ENCODE data around the gene GRM2. TPM values are rescaled to one million over a fixed set of nuclear protein-coding genes. Genes with fewer than 3 reads are reported as not detected.
A peak's percentile ranks its signal among the peaks of the same experiment; 100 is the strongest.

Gene GRM2
- total and polyA plus RNA-seq, 2 donors (not counting 1 experiment from before 2014, with no cell fraction given): under 0.01 to 0.06 TPM

DNA sequence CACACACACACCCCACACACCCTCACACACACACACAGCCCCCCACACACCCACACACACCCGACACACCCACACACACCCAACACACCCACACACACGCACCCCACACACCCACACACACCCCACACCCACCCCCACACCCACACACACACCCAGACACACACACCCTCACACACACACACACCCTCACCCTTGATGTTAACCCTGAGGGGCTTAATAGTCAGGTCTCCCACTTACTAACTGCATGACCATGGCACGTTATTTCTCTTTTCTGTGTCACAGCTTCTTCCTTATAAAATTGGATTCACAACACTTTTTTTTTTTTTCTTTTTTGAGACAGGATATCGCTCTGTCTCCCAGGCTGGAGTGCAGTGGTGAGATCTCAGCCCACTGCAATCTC lies 2.8 kb downstream of the GRM2 start:
- Histone ChIP-seq H3K4me2 (ENCODE audit: extremely low read depth, insufficient read depth, low read length) (no peak overlapping the region), H3K9ac (ENCODE audit: insufficient read depth, low read length) (no peak overlapping the region), H3K79me2 (ENCODE audit: control insufficient read depth, insufficient read depth, low read length) (no peaks in the 10 kb centered on the region), H3K36me3 (ENCODE audit: control insufficient read depth, insufficient read depth, low read length) (no peaks in the 10 kb centered on the region), H3K4me1 (ENCODE audit: control insufficient read depth, extremely low read depth, insufficient read depth, low read length) (no peaks in the 10 kb centered on the region), H3K9me3 (ENCODE audit: control insufficient read depth, insufficient read depth, low read depth, low read length) (no peaks in the 10 kb centered on the region), H2AFZ (ENCODE audit: low read length) (no peak overlapping the region), H4K20me1 (ENCODE audit: control insufficient read depth, extremely low read depth, insufficient read depth, low read length) (no peaks in the 10 kb centered on the region), H3K27ac (ENCODE audit: insufficient read depth, low read length) (no peak overlapping the region), H3K27me3 (ENCODE audit: control insufficient read depth, insufficient read depth, low read length) (no peaks in the 10 kb centered on the region), H3K4me3 (replicated peaks in 1 of 4; ENCODE audit: control extremely low read depth in 1 of 4, insufficient read depth in 1 of 4, low read depth in 3 of 4, low read length in 4 of 4) (no peak overlapping the region)
- TF ChIP-seq CTCF (conservative IDR thresholded peaks at IDR 0.05 in 1 of 2, IDR thresholded peaks at IDR 0.05 in 1 of 2; ENCODE audit: low read depth in 1 of 2, low read length in 2 of 2): no peak
- no peak for TF ChIP-seq EZH2 (IDR thresholded peaks at IDR 0.05; ENCODE audit: low read length, missing control alignments)
- no peak for DNase-seq (ENCODE audit: low read depth in 2 of 2)

- Histone ChIP-seq H3K9ac (ENCODE audit: insufficient read depth, low read length) (no peak overlapping the region), H3K4me3 (replicated peaks in 1 of 4; ENCODE audit: control extremely low read depth in 1 of 4, insufficient read depth in 1 of 4, low read depth in 3 of 4, low read length in 4 of 4) (no peak overlapping the region), H3K27ac (ENCODE audit: insufficient read depth, low read length) (no peak overlapping the region), H3K4me2 (ENCODE audit: extremely low read depth, insufficient read depth, low read length) (no peak overlapping the region), H3K79me2 (ENCODE audit: control insufficient read depth, insufficient read depth, low read length) (no peaks in the 10 kb centered on the region), H4K20me1 (ENCODE audit: control insufficient read depth, extremely low read depth, insufficient read depth, low read length) (no peaks in the 10 kb centered on the region), H3K27me3 (ENCODE audit: control insufficient read depth, insufficient read depth, low read length) (no peaks in the 10 kb centered on the region), H2AFZ (ENCODE audit: low read length) (no peak overlapping the region), H3K36me3 (ENCODE audit: control insufficient read depth, insufficient read depth, low read length) (no peaks in the 10 kb centered on the region), H3K4me1 (ENCODE audit: control insufficient read depth, extremely low read depth, insufficient read depth, low read length) (no peaks in the 10 kb centered on the region), H3K9me3 (ENCODE audit: control insufficient read depth, insufficient read depth, low read depth, low read length) (no peaks in the 10 kb centered on the region)
- TF ChIP-seq CTCF (conservative IDR thresholded peaks at IDR 0.05 in 1 of 2, IDR thresholded peaks at IDR 0.05 in 1 of 2; ENCODE audit: low read depth in 1 of 2, low read length in 2 of 2) (peak in 1 of 2 donors; percentile 7), EZH2 (IDR thresholded peaks at IDR 0.05; ENCODE audit: low read length, missing control alignments) (no peak)
- no peak for DNase-seq (ENCODE audit: low read depth in 2 of 2)
These were observed 3.9 kb downstream of the GRM2 start for GRCh38 chr3:51710631-51711351.

GRCh38 chr3:51711352-51712037 lies 4.6 kb downstream of the GRM2 start:
- Histone ChIP-seq H2AFZ (ENCODE audit: low read length) (no peak overlapping the region), H3K9me3 (ENCODE audit: control insufficient read depth, insufficient read depth, low read depth, low read length) (no peaks in the 10 kb centered on the region), H3K79me2 (ENCODE audit: control insufficient read depth, insufficient read depth, low read length) (no peaks in the 10 kb centered on the region), H3K27ac (ENCODE audit: insufficient read depth, low read length) (no peak overlapping the region), H3K9ac (ENCODE audit: insufficient read depth, low read length) (no peak overlapping the region), H3K4me1 (ENCODE audit: control insufficient read depth, extremely low read depth, insufficient read depth, low read length) (no peaks in the 10 kb centered on the region), H4K20me1 (ENCODE audit: control insufficient read depth, extremely low read depth, insufficient read depth, low read length) (no peaks in the 10 kb centered on the region), H3K4me2 (ENCODE audit: extremely low read depth, insufficient read depth, low read length) (no peak overlapping the region), H3K27me3 (ENCODE audit: control insufficient read depth, insufficient read depth, low read length) (no peaks in the 10 kb centered on the region), H3K4me3 (replicated peaks in 1 of 4; ENCODE audit: control extremely low read depth in 1 of 4, insufficient read depth in 1 of 4, low read depth in 3 of 4, low read length in 4 of 4) (no peak overlapping the region), H3K36me3 (ENCODE audit: control insufficient read depth, insufficient read depth, low read length) (no peaks in the 10 kb centered on the region)
- DNase-seq (ENCODE audit: low read depth in 2 of 2): no peak
- no peak for TF ChIP-seq EZH2 (IDR thresholded peaks at IDR 0.05; ENCODE audit: low read length, missing control alignments)
- no peak for TF ChIP-seq CTCF (conservative IDR thresholded peaks at IDR 0.05 in 1 of 2, IDR thresholded peaks at IDR 0.05 in 1 of 2; ENCODE audit: low read depth in 1 of 2, low read length in 2 of 2)

Measured in fibroblast of lung (primary cell).